Effector memory CD4-positive, alpha-beta T cell (primary cell): ENCODE data around the gene COX7B2.

Source experiments
- DNase-seq, 3 donors: peaks; one replicate each; pipeline ENCODE4 v3.0.0-alpha.2; 2020
- H3K27ac ChIP-seq: 2 replicates; pipeline ENCODE4 v1.7.0; 2013; ENCODE audit warnings: mild to moderate bottlenecking, low read length, moderate library complexity; ENCODE audit not compliant: insufficient read depth, poor library complexity, severe bottlenecking
- H3K27me3 ChIP-seq: replicated peaks from 2 replicates; pipeline ENCODE4 v1.7.0; 2013; ENCODE audit warnings: mild to moderate bottlenecking, low read length; ENCODE audit not compliant: insufficient read depth, control insufficient read depth, poor library complexity, severe bottlenecking
- H3K36me3 ChIP-seq: 2 replicates; pipeline ENCODE4 v1.7.0; 2013; ENCODE audit warnings: mild to moderate bottlenecking, low read length, moderate library complexity; ENCODE audit not compliant: control insufficient read depth, insufficient read depth
- H3K4me1 ChIP-seq: 2 replicates; pipeline ENCODE4 v1.7.0; 2013; ENCODE audit warnings: low read length, mild to moderate bottlenecking; ENCODE audit not compliant: control insufficient read depth, insufficient read depth, poor library complexity, severe bottlenecking
- H3K4me3 ChIP-seq: 2 replicates; pipeline ENCODE4 v1.7.0; 2013; ENCODE audit warnings: low read length, low read depth, mild to moderate bottlenecking; ENCODE audit not compliant: insufficient read depth, poor library complexity, severe bottlenecking
- H3K9me3 ChIP-seq: 2 replicates; pipeline ENCODE4 v1.7.0; 2013; ENCODE audit warnings: mild to moderate bottlenecking, low read length, moderate library complexity; ENCODE audit not compliant: control insufficient read depth

The COX7B2 gene

DNA sequence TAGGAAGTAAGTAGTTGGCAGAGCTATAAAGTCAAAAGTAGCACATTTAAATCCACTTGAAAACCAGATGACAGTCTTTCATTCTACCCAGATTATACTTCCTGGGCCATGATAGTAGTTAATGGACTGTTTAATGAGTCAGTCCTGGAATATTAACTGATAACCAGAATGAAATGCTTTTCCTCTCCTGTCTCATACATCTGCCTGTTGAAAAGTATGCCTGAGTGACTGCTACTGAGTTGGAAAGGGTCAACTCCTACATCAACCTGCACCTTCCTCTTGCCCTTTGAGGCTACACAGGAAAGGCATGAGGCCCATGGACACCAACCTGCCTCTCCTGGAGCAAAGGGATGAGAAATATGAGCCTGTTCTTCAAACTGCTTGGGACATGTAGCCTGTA is 36.0 kb upstream of the COX7B2 start:
- Histone ChIP-seq H3K9me3 (no peaks in the 10 kb centered on the region), H3K4me1 (no peaks in the 10 kb centered on the region), H3K27ac (no peak overlapping the region), H3K27me3 (no peaks in the 10 kb centered on the region), H3K36me3 (no peaks in the 10 kb centered on the region), H3K4me3 (no peak overlapping the region)
- DNase-seq: no peak

DNA sequence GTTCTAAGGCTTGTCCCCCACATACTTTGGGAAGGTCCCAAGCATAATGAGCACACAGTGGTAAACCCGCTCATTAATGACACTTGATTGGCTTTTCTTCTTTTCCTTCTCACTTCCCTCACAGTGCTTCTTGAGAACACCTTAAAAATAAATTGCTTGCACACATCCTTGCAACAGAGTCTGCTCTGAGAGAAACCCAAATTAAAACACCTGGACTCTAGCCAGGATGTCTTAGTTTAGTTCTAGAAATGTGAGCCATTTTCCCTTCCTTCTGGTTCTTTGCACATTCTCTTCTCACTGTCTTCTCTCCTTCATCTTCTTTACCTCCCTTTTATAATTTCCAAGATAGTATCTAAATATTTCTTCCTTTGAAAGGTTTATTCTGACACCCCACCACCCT is 35.3 kb upstream of the COX7B2 start:
- no peaks in the 10 kb centered on the region for H3K27me3 ChIP-seq
- no peak for DNase-seq
- H3K36me3 ChIP-seq: no peaks in the 10 kb centered on the region
- H3K27ac ChIP-seq: no peak overlapping the region
- no peak overlapping the region for H3K4me3 ChIP-seq
- no peaks in the 10 kb centered on the region for H3K4me1 ChIP-seq
- no peaks in the 10 kb centered on the region for H3K9me3 ChIP-seq

- DNase-seq: no peak
These were observed 28.4 kb upstream of the COX7B2 start for GRCh38 chr4:46937493-46937892.

GRCh38 chr4:46934726-46935125 is 25.7 kb upstream of the COX7B2 start:
- H3K27ac ChIP-seq: no peak overlapping the region
- no peak overlapping the region for H3K4me3 ChIP-seq
- no peak for DNase-seq
- no peaks in the 10 kb centered on the region for H3K9me3 ChIP-seq
- H3K36me3 ChIP-seq: no peaks in the 10 kb centered on the region
- no peaks in the 10 kb centered on the region for H3K27me3 ChIP-seq
- no peaks in the 10 kb centered on the region for H3K4me1 ChIP-seq

More at GRCh38 chr4:46937493-46937892, 28.4 kb upstream of the COX7B2 start:
- Histone ChIP-seq H3K27ac (no peak overlapping the region), H3K4me3 (no peak overlapping the region), H3K9me3 (no peaks in the 10 kb centered on the region), H3K27me3 (no peaks in the 10 kb centered on the region), H3K36me3 (no peaks in the 10 kb centered on the region), H3K4me1 (no peaks in the 10 kb centered on the region)

GRCh38 chr4:46933686-46934085 is 24.6 kb upstream of the COX7B2 start:
- H3K27me3 ChIP-seq: no peaks in the 10 kb centered on the region
- no peak overlapping the region for H3K27ac ChIP-seq
- no peaks in the 10 kb centered on the region for H3K9me3 ChIP-seq
- H3K4me3 ChIP-seq: no peak overlapping the region
- H3K4me1 ChIP-seq: no peaks in the 10 kb centered on the region
- no peaks in the 10 kb centered on the region for H3K36me3 ChIP-seq
- DNase-seq: no peak

- Histone ChIP-seq H3K27me3 (no peaks in the 10 kb centered on the region), H3K4me3 (no peak overlapping the region), H3K36me3 (no peaks in the 10 kb centered on the region), H3K9me3 (no peaks in the 10 kb centered on the region), H3K4me1 (no peaks in the 10 kb centered on the region), H3K27ac (no peak overlapping the region)
- no peak for DNase-seq
These were observed 22.9 kb upstream of the COX7B2 start for GRCh38 chr4:46931981-46932380.

DNA sequence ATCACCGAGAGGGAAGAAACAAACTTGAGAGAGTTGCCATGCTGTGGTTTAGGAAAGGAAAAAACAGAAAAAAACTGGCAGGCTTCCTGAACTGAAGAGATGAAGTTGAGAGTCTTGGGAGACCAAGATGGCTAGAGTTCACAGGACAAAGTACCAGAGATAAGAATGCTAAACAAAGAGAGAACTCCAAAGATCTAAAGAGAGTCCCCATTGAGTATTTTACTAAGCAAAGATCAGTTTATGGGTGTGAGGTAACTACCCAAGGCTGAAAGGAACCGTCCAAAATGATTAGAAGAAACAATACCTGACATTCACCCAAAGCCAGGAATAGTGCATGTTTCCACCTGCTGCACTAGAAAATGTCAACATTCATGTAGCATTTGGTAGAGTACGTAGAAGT is 21.8 kb upstream of the COX7B2 start:
- H3K27me3 ChIP-seq: no peaks in the 10 kb centered on the region
- H3K9me3 ChIP-seq: no peaks in the 10 kb centered on the region
- no peaks in the 10 kb centered on the region for H3K36me3 ChIP-seq
- no peak overlapping the region for H3K27ac ChIP-seq
- no peak overlapping the region for H3K4me3 ChIP-seq
- H3K4me1 ChIP-seq: no peaks in the 10 kb centered on the region
- DNase-seq: no peak

DNA sequence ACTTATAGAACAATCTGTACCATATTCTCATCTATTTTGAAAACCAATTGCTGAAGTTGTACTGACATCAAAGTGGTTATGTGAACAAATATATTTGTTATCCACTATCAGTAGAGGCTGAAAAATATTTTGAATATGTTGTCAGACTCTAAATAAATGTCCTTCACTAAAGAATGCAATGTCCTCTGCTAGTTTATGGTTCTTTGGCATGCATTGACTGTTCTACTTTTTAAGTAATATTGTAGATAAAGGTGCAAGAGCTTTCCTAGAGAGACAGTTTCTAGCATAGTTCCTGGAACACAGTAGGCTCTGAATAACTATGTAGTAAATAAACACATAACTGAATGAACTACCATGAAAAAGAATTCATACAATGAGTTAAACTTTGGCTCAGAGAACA is 18.2 kb upstream of the COX7B2 start:
- Histone ChIP-seq H3K9me3 (no peaks in the 10 kb centered on the region), H3K4me3 (no peak overlapping the region), H3K27ac (no peak overlapping the region), H3K4me1 (no peaks in the 10 kb centered on the region), H3K27me3 (no peaks in the 10 kb centered on the region), H3K36me3 (no peaks in the 10 kb centered on the region)
- DNase-seq: no peak

DNA sequence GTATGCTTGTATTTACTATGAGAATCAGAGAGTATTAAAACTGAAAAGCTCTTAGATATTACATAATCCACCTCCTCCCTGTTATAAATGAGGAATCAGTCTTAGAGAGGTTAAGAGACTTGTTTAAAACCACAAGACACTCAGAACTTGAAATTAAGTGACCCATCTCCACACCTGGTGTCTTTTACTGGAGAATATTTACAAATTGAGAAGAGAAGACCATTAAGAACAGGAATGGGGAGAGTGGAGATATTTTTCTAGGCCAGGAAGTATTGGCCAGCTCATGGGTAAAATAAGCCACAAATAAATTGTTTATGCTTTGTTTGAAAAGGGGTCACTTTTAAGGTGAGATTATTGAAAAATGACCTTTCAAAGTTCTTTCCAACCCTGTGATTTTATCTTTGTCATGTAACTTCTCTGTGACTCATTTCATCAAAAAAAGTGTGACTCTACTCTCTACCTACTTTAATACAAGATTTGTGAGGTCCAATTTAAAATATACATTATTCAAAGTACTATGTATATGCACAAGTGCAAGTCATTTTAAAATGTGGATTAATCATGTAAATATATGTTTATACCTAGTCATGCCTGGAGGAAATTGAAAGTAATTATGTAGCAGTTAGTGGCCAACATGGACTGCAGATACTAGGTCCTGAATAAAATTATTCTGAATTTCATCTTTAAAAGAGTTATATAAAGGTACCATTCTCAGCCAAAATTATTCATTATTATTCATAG is 15.9 kb upstream of the COX7B2 start:
- H3K4me3 ChIP-seq: no peak overlapping the region
- H3K27me3 ChIP-seq: no peaks in the 10 kb centered on the region
- no peak for DNase-seq
- H3K4me1 ChIP-seq: no peaks in the 10 kb centered on the region
- H3K36me3 ChIP-seq: no peaks in the 10 kb centered on the region
- H3K9me3 ChIP-seq: no peaks in the 10 kb centered on the region
- no peak overlapping the region for H3K27ac ChIP-seq

DNA sequence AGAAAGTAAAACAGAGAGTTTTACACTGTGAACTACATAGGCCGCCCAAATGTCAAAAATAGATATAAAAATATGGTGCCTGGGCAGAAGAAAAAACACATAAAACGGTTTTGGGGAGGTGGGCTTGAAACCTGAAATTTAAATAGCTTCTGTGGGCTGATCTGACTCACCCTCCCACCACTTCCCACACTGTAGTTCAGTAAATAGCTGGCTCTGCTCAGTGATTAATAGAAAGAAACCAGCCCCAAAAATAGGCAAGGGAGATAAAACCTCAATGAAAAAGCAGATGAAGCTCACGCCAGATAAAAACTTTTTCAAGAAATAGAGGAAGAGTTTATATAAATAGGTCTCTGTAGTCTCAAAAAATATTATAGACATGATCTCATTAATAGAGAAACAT is 13.2 kb upstream of the COX7B2 start:
- Histone ChIP-seq H3K27ac (no peak overlapping the region), H3K9me3 (no peaks in the 10 kb centered on the region), H3K4me1 (no peaks in the 10 kb centered on the region), H3K27me3 (no peaks in the 10 kb centered on the region), H3K4me3 (no peak overlapping the region), H3K36me3 (no peaks in the 10 kb centered on the region)
- no peak for DNase-seq
